ENCODE measurements around the gene JAZF1.

JAZF1 gene

GRCh38 chr7:28020302-28020940 is 160.2 kb downstream of the JAZF1 start:
- peaks cover 10% of the 10 kb centered on the region for H3K4me1 ChIP-seq (ENCODE audit: control insufficient read depth, insufficient read depth, low read depth, low read length)
- no peaks in the 10 kb centered on the region for H3K27me3 ChIP-seq (ENCODE audit: control insufficient read depth in 1 of 2, insufficient read depth in 1 of 2, low read length in 2 of 2)
- 12% methylated on average over 12 of the region's 12 CpGs for WGBS

DNA sequence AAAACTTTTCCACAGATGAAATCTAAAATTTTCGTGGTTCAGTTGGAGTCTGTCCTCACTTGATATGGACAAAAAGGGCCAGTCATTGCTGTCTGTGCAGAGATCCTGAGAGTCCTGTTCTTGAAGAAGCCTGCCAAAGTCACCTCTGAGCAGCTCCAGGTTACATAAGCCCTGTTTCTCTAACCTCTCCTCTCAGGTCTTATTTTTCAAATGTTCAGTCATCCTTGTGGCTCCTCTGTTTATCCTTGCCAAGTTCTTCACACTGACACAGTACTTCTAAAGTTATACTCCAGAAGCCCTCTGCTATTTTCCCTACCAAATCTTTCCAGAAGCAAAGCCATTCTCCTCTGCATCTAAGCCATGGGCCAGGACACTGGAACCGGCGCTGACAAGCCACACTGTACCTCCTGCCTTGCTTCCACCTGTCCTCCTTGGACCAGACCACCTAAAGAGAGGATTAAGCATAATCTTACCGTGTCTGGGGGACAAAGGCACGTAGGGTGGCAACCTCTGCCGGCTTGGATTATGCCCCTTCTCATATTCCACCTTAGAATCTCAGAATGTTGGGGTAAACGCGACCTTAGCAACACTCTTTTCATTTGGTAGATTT is 161.6 kb downstream of the JAZF1 start:
- WGBS, result 94% methylated on average over 8 of the region's 8 CpGs
- no peak for DNase-seq
- Histone ChIP-seq H3K4me3 (ENCODE audit: insufficient read depth in 1 of 2, low read depth in 1 of 2, low read length in 2 of 2) (no peak overlapping the region), H3K27ac (ENCODE audit: low read length, poor library complexity, severe bottlenecking) (peak overlapping the region; percentile 42), H4K91ac (ENCODE audit: low read length) (no peak overlapping the region), H2BK5ac (ENCODE audit: low read depth, low read length, poor library complexity, severe bottlenecking) (no peak overlapping the region), H2BK12ac (ENCODE audit: low read length in 2 of 2) (no peak overlapping the region), H4K8ac (ENCODE audit: low read length) (no peak overlapping the region), H3K14ac (ENCODE audit: low read length in 2 of 2) (no peak overlapping the region), H3K23ac (ENCODE audit: low read length in 2 of 2) (no peak overlapping the region), H3K18ac (ENCODE audit: low read depth in 1 of 2, low read length in 2 of 2) (peak overlapping the region in 1 of 2 experiments; percentile 13), H3K36me3 (ENCODE audit: control insufficient read depth in 1 of 2, insufficient read depth in 2 of 2, low read depth in 1 of 2, low read length in 2 of 2) (peaks cover 3 to 13% of the 10 kb centered on the region in 2 experiments), H2AK5ac (ENCODE audit: low read length, severe bottlenecking) (peak overlapping the region; percentile 1), H3K4ac (ENCODE audit: low read depth in 1 of 2, low read length in 2 of 2) (no peak overlapping the region), H3K79me1 (replicated peaks; ENCODE audit: low read length, poor library complexity, severe bottlenecking) (peaks cover 29% of the 10 kb centered on the region), H3K27me3 (ENCODE audit: control insufficient read depth in 1 of 2, insufficient read depth in 1 of 2, low read length in 2 of 2) (no peaks in the 10 kb centered on the region), H3K9ac (ENCODE audit: low read length) (peak overlapping the region; percentile 55), H2AFZ (ENCODE audit: low read depth, low read length) (no peak overlapping the region), H3K9me3 (ENCODE audit: control insufficient read depth, low read length) (peaks cover 4% of the 10 kb centered on the region), H3K4me2 (ENCODE audit: low read length, poor library complexity, severe bottlenecking) (no peak overlapping the region), H3K4me1 (ENCODE audit: control insufficient read depth, insufficient read depth, low read depth, low read length) (peaks cover 10% of the 10 kb centered on the region), H2BK15ac (ENCODE audit: low read depth, poor library complexity, severe bottlenecking) (peak overlapping the region; percentile 26), H2BK120ac (ENCODE audit: low read depth, low read length) (no peak overlapping the region)

More at GRCh38 chr7:28020302-28020940, 160.2 kb downstream of the JAZF1 start:
- no peak overlapping the region for H3K4ac ChIP-seq (ENCODE audit: low read depth in 1 of 2, low read length in 2 of 2)
- H3K4me3 ChIP-seq (ENCODE audit: insufficient read depth in 1 of 2, low read depth in 1 of 2, low read length in 2 of 2), result no peak overlapping the region
- no peak overlapping the region for H3K14ac ChIP-seq (ENCODE audit: low read length in 2 of 2)
- H3K4me2 ChIP-seq (ENCODE audit: low read length, poor library complexity, severe bottlenecking), result no peak overlapping the region
- peaks cover 0 to 9% of the 10 kb centered on the region in 2 experiments for H3K36me3 ChIP-seq (ENCODE audit: control insufficient read depth in 1 of 2, insufficient read depth in 2 of 2, low read depth in 1 of 2, low read length in 2 of 2)
- no peak overlapping the region for H4K91ac ChIP-seq (ENCODE audit: low read length)
- no peak overlapping the region for H2BK15ac ChIP-seq (ENCODE audit: low read depth, poor library complexity, severe bottlenecking)
- no peak overlapping the region for H3K23ac ChIP-seq (ENCODE audit: low read length in 2 of 2)
- H2AFZ ChIP-seq (ENCODE audit: low read depth, low read length), result no peak overlapping the region
- H3K79me1 ChIP-seq (replicated peaks; ENCODE audit: low read length, poor library complexity, severe bottlenecking), result peaks cover 27% of the 10 kb centered on the region
- peak overlapping the region; percentile 55 for H3K9ac ChIP-seq (ENCODE audit: low read length)
- peak; percentile 81 for DNase-seq
- no peak overlapping the region for H2BK120ac ChIP-seq (ENCODE audit: low read depth, low read length)
- H3K18ac ChIP-seq (ENCODE audit: low read depth in 1 of 2, low read length in 2 of 2), result no peak overlapping the region
- H3K27ac ChIP-seq (ENCODE audit: low read length, poor library complexity, severe bottlenecking), result no peak overlapping the region
- H4K8ac ChIP-seq (ENCODE audit: low read length), result no peak overlapping the region
- no peak overlapping the region for H2AK5ac ChIP-seq (ENCODE audit: low read length, severe bottlenecking)
- no peaks in the 10 kb centered on the region for H3K9me3 ChIP-seq (ENCODE audit: control insufficient read depth, low read length)
- H2BK5ac ChIP-seq (ENCODE audit: low read depth, low read length, poor library complexity, severe bottlenecking), result no peak overlapping the region
- no peak overlapping the region for H2BK12ac ChIP-seq (ENCODE audit: low read length in 2 of 2)

DNA sequence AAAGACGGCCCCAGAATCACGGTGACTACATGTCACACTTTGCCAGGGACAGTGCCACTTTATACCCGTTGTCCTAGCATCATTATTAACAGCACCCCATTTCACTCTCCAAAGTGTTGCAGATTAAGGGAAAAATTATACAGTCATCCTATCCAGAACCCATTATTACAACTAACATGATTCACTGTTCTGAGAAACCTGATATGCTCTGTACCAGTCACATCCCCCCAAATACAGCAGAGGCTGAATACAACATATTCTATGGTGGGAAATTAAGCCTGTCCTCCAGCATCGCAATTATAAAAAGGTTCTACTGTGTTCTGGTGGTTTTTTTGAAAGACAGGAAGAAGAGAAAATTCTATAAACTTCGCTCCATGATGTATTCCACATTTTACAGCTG is 162.1 kb downstream of the JAZF1 start:
- peak overlapping the region; percentile 55 for H3K27ac ChIP-seq (ENCODE audit: low read length, poor library complexity, severe bottlenecking)
- H4K91ac ChIP-seq (ENCODE audit: low read length), result no peak overlapping the region
- no peak overlapping the region for H3K14ac ChIP-seq (ENCODE audit: low read length in 2 of 2)
- DNase-seq, result no peak
- H3K9ac ChIP-seq (ENCODE audit: low read length), result peak overlapping the region; percentile 55
- no peak overlapping the region for H4K8ac ChIP-seq (ENCODE audit: low read length)
- WGBS, result 100% methylated on average over 4 of the region's 5 CpGs
- no peak overlapping the region for H3K18ac ChIP-seq (ENCODE audit: low read depth in 1 of 2, low read length in 2 of 2)
- H3K27me3 ChIP-seq (ENCODE audit: control insufficient read depth in 1 of 2, insufficient read depth in 1 of 2, low read length in 2 of 2), result no peaks in the 10 kb centered on the region
- no peak overlapping the region for H2AFZ ChIP-seq (ENCODE audit: low read depth, low read length)
- peaks cover 31% of the 10 kb centered on the region for H3K79me1 ChIP-seq (replicated peaks; ENCODE audit: low read length, poor library complexity, severe bottlenecking)
- H3K4me1 ChIP-seq (ENCODE audit: control insufficient read depth, insufficient read depth, low read depth, low read length), result peaks cover 10% of the 10 kb centered on the region
- no peak overlapping the region for H3K4me3 ChIP-seq (ENCODE audit: insufficient read depth in 1 of 2, low read depth in 1 of 2, low read length in 2 of 2)
- H3K23ac ChIP-seq (ENCODE audit: low read length in 2 of 2), result no peak overlapping the region
- H3K36me3 ChIP-seq (ENCODE audit: control insufficient read depth in 1 of 2, insufficient read depth in 2 of 2, low read depth in 1 of 2, low read length in 2 of 2), result peaks cover 3 to 13% of the 10 kb centered on the region in 2 experiments
- H2BK15ac ChIP-seq (ENCODE audit: low read depth, poor library complexity, severe bottlenecking), result no peak overlapping the region
- no peak overlapping the region for H2BK120ac ChIP-seq (ENCODE audit: low read depth, low read length)
- H2BK12ac ChIP-seq (ENCODE audit: low read length in 2 of 2), result no peak overlapping the region
- peaks cover 4% of the 10 kb centered on the region for H3K9me3 ChIP-seq (ENCODE audit: control insufficient read depth, low read length)
- no peak overlapping the region for H3K4me2 ChIP-seq (ENCODE audit: low read length, poor library complexity, severe bottlenecking)
- no peak overlapping the region for H2AK5ac ChIP-seq (ENCODE audit: low read length, severe bottlenecking)
- H3K4ac ChIP-seq (ENCODE audit: low read depth in 1 of 2, low read length in 2 of 2), result no peak overlapping the region
- no peak overlapping the region for H2BK5ac ChIP-seq (ENCODE audit: low read depth, low read length, poor library complexity, severe bottlenecking)

GRCh38 chr7:28018020-28018419 is 162.6 kb downstream of the JAZF1 start:
- Histone ChIP-seq H3K79me1 (replicated peaks; ENCODE audit: low read length, poor library complexity, severe bottlenecking) (peaks cover 35% of the 10 kb centered on the region), H2BK15ac (ENCODE audit: low read depth, poor library complexity, severe bottlenecking) (no peak overlapping the region), H3K4ac (ENCODE audit: low read depth in 1 of 2, low read length in 2 of 2) (no peak overlapping the region), H4K91ac (ENCODE audit: low read length) (peak overlapping the region; percentile 58), H4K8ac (ENCODE audit: low read length) (peak overlapping the region; percentile 42), H3K27me3 (ENCODE audit: control insufficient read depth in 1 of 2, insufficient read depth in 1 of 2, low read length in 2 of 2) (no peaks in the 10 kb centered on the region), H2AK5ac (ENCODE audit: low read length, severe bottlenecking) (peak overlapping the region; percentile 78), H3K36me3 (ENCODE audit: control insufficient read depth in 1 of 2, insufficient read depth in 2 of 2, low read depth in 1 of 2, low read length in 2 of 2) (peaks cover 3 to 13% of the 10 kb centered on the region in 2 experiments), H3K23ac (ENCODE audit: low read length in 2 of 2) (no peak overlapping the region), H3K4me1 (ENCODE audit: control insufficient read depth, insufficient read depth, low read depth, low read length) (peaks cover 11% of the 10 kb centered on the region), H3K9ac (ENCODE audit: low read length) (no peak overlapping the region), H3K18ac (ENCODE audit: low read depth in 1 of 2, low read length in 2 of 2) (no peak overlapping the region), H3K27ac (ENCODE audit: low read length, poor library complexity, severe bottlenecking) (peak overlapping the region; percentile 55), H3K9me3 (ENCODE audit: control insufficient read depth, low read length) (peaks cover 4% of the 10 kb centered on the region), H3K14ac (ENCODE audit: low read length in 2 of 2) (no peak overlapping the region), H2BK5ac (ENCODE audit: low read depth, low read length, poor library complexity, severe bottlenecking) (no peak overlapping the region), H3K4me2 (ENCODE audit: low read length, poor library complexity, severe bottlenecking) (no peak overlapping the region), H2BK12ac (ENCODE audit: low read length in 2 of 2) (peak overlapping the region in 1 of 2 experiments; percentile 50), H3K4me3 (ENCODE audit: insufficient read depth in 1 of 2, low read depth in 1 of 2, low read length in 2 of 2) (no peak overlapping the region), H2AFZ (ENCODE audit: low read depth, low read length) (no peak overlapping the region), H2BK120ac (ENCODE audit: low read depth, low read length) (no peak overlapping the region)
- WGBS, result 86% methylated on average over 7 of the region's 7 CpGs
- no peak for DNase-seq
